ENCODE results near the gene ADRB2. TPM values are rescaled to one million over a fixed set of nuclear protein-coding genes. Genes with fewer than 3 reads are reported as not detected.
A peak's percentile ranks its signal among the peaks of the same experiment; 100 is the strongest.

The ADRB2 gene
- total and polyA plus RNA-seq, 4 donors: 1.2 to 7.6 (median 3.8) TPM

- no peak overlapping the region for H3K4me3 ChIP-seq (ENCODE audit: low read depth in 1 of 3, low read length in 3 of 3)
- no peak overlapping the region for H3K27ac ChIP-seq (ENCODE audit: low read depth in 1 of 2, low read length in 2 of 2)
- H3K4me1 ChIP-seq (ENCODE audit: control insufficient read depth in 4 of 4, insufficient read depth in 4 of 4, low read length in 3 of 4): peaks cover 0 to 2% (median 0%) of the 10 kb centered on the region in 4 donors
- no peak overlapping the region for H3K9ac ChIP-seq (ENCODE audit: low read depth in 1 of 2, low read length in 2 of 2)
- DNase-seq (ENCODE audit: low spot score): no peak
- no peaks in the 10 kb centered on the region for H3K27me3 ChIP-seq (ENCODE audit: control insufficient read depth in 4 of 4, insufficient read depth in 4 of 4, low read length in 3 of 4)
- H3K9me3 ChIP-seq (ENCODE audit: control insufficient read depth in 4 of 4, low read length in 3 of 4): no peaks in the 10 kb centered on the region
- H3K36me3 ChIP-seq (ENCODE audit: control insufficient read depth in 4 of 4, insufficient read depth in 3 of 4, low read depth in 1 of 4, low read length in 3 of 4): no peaks in the 10 kb centered on the region
- TF ChIP-seq SP1 (IDR thresholded peaks at IDR 0.05): no peak
- WGBS: 90% methylated on average over 1 of the region's 1 CpG
These were observed 8.8 kb upstream of the ADRB2 start for GRCh38 chr5:148817606-148818005.

GRCh38 chr5:148820461-148821395, 5.7 kb upstream of the ADRB2 start:
- H3K9me3 ChIP-seq (ENCODE audit: control insufficient read depth in 4 of 4, low read length in 3 of 4): no peaks in the 10 kb centered on the region
- no peak for TF ChIP-seq REST (IDR thresholded peaks at IDR 0.05)
- TF ChIP-seq HNF4G (IDR thresholded peaks at IDR 0.05): no peak
- TF ChIP-seq TAF1 (conservative IDR thresholded peaks at IDR 0.05): no peak
- no peak for TF ChIP-seq NR2F2 (IDR thresholded peaks at IDR 0.05)
- no peak for TF ChIP-seq SP1 (IDR thresholded peaks at IDR 0.05)
- TF ChIP-seq JUND (IDR thresholded peaks at IDR 0.05): no peak
- peak in 1 of 2 donors; percentile 6 for TF ChIP-seq HNF4A (conservative IDR thresholded peaks at IDR 0.05)
- TF ChIP-seq, protein P1, sequence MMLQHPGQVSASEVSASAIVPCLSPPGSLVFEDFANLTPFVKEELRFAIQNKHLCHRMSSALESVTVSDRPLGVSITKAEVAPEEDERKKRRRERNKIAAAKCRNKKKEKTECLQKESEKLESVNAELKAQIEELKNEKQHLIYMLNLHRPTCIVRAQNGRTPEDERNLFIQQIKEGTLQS (IDR thresholded peaks at IDR 0.05): no peak
- no peak for TF ChIP-seq FOXA2 (IDR thresholded peaks at IDR 0.05)
- no peak for TF ChIP-seq EGR1 (IDR thresholded peaks at IDR 0.05; ENCODE audit: low read depth in 2 of 2)
- peak; percentile 75 to 87 for TF ChIP-seq RAD21 (IDR thresholded peaks at IDR 0.05)
- no peak for TF ChIP-seq GABPA (IDR thresholded peaks at IDR 0.05 in 1 of 2, conservative IDR thresholded peaks at IDR 0.05 in 1 of 2)
- no peak for TF ChIP-seq YY1 (IDR thresholded peaks at IDR 0.05)
- TF ChIP-seq, protein P2, sequence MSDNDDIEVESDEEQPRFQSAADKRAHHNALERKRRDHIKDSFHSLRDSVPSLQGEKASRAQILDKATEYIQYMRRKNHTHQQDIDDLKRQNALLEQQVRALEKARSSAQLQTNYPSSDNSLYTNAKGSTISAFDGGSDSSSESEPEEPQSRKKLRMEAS (IDR thresholded peaks at IDR 0.05): no peak
- TF ChIP-seq RXRA (IDR thresholded peaks at IDR 0.05): no peak
- TF ChIP-seq, protein P3, sequence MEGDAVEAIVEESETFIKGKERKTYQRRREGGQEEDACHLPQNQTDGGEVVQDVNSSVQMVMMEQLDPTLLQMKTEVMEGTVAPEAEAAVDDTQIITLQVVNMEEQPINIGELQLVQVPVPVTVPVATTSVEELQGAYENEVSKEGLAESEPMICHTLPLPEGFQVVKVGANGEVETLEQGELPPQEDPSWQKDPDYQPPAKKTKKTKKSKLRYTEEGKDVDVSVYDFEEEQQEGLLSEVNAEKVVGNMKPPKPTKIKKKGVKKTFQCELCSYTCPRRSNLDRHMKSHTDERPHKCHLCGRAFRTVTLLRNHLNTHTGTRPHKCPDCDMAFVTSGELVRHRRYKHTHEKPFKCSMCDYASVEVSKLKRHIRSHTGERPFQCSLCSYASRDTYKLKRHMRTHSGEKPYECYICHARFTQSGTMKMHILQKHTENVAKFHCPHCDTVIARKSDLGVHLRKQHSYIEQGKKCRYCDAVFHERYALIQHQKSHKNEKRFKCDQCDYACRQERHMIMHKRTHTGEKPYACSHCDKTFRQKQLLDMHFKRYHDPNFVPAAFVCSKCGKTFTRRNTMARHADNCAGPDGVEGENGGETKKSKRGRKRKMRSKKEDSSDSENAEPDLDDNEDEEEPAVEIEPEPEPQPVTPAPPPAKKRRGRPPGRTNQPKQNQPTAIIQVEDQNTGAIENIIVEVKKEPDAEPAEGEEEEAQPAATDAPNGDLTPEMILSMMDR (IDR thresholded peaks at IDR 0.05; ENCODE audit: low read depth, low read length, missing input control): peak; percentile 56
- DNase-seq (ENCODE audit: low spot score): no peak
- H3K4me1 ChIP-seq (ENCODE audit: control insufficient read depth in 4 of 4, insufficient read depth in 4 of 4, low read length in 3 of 4): peaks cover 0 to 10% (median 6%) of the 10 kb centered on the region in 4 donors
- H3K9ac ChIP-seq (ENCODE audit: low read depth in 1 of 2, low read length in 2 of 2): no peak overlapping the region
- 63% methylated on average over 6 of the region's 6 CpGs for WGBS
- H3K4me3 ChIP-seq (ENCODE audit: low read depth in 1 of 3, low read length in 3 of 3): no peak overlapping the region
- no peaks in the 10 kb centered on the region for H3K36me3 ChIP-seq (ENCODE audit: control insufficient read depth in 4 of 4, insufficient read depth in 3 of 4, low read depth in 1 of 4, low read length in 3 of 4)
- H3K27ac ChIP-seq (ENCODE audit: low read depth in 1 of 2, low read length in 2 of 2): no peak overlapping the region
- no peaks in the 10 kb centered on the region for H3K27me3 ChIP-seq (ENCODE audit: control insufficient read depth in 4 of 4, insufficient read depth in 4 of 4, low read length in 3 of 4)

Data from liver (tissue), 9 donors.